NCI-H1694 treated with DMSO at 0.1 percent for 48 hours (cell line): Measurements from ENCODE around the gene BRD7.

Experiments used
- DNase-seq: peaks from one replicate; lab custom pipeline; 2025; lab: John Stamatoyannopoulos, UW

The BRD7 gene

GRCh38 chr16:50389900-50390299 is 21.1 kb upstream of the BRD7 start:
- no peak for DNase-seq

DNA sequence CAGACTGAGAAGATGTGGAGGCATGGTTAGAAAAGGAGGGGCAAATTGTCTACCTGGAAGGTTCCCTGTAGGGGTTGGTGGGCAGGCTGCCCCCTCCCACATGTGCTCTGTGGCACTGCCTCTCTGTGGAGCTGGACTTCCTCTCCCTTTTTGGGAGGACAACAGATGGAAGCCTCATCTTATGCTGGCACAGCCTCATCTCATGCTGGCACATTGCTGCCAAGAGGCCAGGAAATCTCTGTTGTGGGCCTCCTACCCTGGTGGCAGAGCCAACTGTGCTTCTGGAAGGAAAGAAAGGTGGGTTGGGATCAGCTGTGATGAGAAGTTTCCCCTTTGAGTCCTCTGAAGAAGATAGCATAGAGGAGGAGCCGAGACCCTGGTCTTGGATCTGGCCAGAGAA is 19.7 kb upstream of the BRD7 start:
- DNase-seq = peak; percentile 57

GRCh38 chr16:50386774-50387173 is 18.0 kb upstream of the BRD7 start:
- DNase-seq = peak; percentile 93

GRCh38 chr16:50386139-50386538 is 17.4 kb upstream of the BRD7 start:
- peak; percentile 37 for DNase-seq

GRCh38 chr16:50384500-50385135 is 15.8 kb upstream of the BRD7 start:
- DNase-seq = no peak

- DNase-seq = no peak
Observed at GRCh38 chr16:50381679-50382440, 13.1 kb upstream of the BRD7 start.

GRCh38 chr16:50378417-50378816 is 9.6 kb upstream of the BRD7 start:
- no peak for DNase-seq

DNA sequence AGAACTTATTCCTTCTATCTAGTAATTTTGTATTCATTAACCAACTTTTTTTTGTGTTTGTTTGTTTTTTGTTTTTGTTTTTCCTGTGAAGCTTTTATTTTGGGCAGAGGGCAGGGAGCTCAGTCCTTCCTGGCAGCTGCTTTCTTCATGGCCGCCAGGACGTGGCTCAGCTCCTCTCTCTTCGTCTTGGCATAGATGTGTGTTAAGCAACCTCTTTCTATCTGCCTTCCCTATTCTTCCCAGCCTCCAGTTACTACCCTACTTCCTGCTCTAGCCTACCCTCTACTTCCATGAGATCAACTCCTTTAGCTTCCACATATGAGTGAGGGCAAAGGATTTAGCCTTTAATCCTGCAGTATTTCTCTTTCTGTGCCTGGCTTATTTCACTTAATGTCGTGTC is 8.2 kb upstream of the BRD7 start:
- DNase-seq = no peak

DNA sequence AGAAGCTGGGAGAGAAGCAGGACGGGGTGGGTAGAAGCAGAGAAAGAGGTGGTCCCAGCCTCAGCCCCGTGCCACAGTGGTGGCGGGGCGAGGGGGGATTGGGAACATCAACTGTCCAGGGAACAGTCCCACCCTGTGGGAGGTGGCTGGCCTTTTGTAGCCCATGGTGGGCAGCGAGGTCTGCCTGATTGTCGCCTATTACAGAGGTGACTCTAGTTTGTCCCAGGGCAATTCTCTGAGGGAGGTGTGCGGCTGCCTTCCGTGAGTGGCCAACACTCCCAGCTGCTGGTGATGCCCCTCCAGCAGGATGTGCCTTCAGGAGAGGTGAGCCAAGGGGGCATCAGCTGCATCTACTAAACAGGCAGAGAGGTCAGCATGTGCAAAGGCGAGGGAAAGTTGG is 5.0 kb upstream of the BRD7 start:
- DNase-seq = no peak

- no peak for DNase-seq
Observed at GRCh38 chr16:50373345-50373701, 4.5 kb upstream of the BRD7 start.

GRCh38 chr16:50372611-50373344 is 4.0 kb upstream of the BRD7 start:
- DNase-seq = peak; percentile 46

DNA sequence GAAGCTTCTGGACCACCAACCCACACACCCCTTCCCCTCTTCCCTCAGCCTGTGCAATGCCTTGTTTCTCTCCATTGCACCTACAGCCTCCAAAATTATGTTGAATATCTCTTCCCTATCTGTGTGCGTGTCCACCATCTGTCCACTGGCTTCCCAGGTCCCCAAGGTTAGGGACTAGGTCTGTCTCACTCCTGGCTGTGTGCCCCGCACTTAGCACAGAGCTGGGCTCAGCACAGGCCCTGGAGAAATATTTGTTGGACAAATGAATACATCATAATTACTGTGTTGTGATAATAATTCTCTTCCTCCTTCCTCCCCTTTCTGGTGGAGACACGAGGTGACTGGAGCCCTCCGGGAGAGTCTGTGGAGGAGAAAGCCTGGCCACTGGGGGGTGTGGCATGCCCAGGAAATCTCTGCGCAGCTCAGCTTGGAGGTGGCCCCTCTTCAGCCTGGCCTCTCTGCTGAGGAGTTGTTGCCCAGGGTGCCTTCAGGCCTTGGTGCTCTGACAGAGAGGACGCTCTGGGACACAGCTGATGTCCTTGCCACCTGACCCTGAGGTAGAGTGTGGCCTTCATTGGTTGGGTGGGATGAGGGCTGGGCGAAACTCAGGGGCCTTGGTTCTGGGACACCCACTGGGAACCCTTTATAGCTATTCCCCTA is 3.3 kb upstream of the BRD7 start:
- no peak for DNase-seq

GRCh38 chr16:50371036-50371716 is 2.4 kb upstream of the BRD7 start:
- no peak for DNase-seq

DNA sequence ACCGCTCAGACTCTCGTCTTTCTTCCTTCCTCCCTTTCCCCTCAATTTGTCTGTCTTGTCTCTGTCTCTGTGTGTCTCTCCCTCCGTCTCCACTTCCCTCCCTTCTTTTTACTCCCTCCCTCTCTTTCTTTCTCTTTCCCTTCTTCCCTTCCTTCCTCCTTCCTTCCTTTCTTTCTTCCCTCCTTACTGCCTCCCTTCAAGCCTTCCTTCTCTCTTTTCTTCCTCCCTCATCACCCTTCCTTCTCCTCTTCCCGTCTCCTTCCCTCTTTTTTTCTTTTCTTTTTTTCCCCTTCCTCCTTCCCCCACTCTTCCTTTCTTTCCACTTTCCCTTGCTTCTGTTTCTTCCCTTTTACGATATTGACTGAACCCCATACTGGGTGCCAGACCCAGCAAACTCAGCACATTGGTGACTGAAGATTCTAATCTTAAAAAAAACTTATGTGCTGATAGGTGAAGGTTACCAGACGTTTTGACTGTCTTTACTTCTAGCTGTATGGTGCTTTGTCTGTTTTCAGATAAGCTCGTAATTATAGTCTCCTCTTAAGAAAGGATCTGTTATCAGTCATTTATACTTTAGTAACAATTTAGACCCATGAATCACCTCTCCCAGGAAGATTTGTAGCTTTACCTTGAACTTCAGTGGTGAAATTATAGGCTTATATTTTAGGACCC is 481 bp upstream of the BRD7 start:
- no peak for DNase-seq

GRCh38 chr16:50367777-50368409 is 895 bp downstream of the BRD7 start:
- no peak for DNase-seq

GRCh38 chr16:50365791-50366575 is 2.8 kb downstream of the BRD7 start:
- no peak for DNase-seq

DNA sequence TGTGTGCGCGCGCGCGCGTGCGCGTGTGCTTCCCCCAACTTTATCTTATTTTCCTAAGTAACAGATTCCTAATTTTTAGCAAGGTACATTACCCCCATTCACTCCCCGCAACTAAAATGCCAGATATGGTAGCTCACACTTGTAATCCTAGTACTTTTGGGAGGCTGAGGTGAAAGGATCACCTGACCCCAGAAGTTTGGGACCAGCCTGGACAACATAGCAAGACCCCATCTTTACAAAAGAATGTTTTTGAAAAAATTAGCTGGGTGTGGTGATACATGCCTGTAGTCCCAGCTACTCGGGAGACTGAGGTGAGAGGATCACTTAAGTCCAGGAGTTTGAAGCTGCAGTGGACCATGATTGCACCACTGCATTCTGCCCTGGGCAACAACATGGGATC is 5.1 kb downstream of the BRD7 start:
- no peak for DNase-seq

DNA sequence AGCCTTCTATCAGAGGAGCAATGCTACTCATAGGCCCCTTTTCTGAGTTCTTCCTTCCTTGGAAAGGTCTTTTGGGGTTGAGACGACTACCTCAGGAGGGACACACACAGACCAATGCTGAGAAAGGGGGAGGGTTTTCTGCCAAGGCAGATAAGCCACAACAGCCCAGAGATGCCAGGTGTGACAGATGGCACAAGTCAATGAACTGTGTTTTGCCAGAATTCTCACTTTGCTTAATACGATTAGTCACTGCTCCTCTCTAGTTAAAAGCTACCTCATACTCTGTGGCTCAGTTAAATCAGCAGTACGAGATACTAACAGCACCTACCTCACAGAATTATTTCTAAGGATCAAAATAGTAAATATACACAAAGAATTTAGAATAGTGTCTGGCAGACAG is 8.0 kb downstream of the BRD7 start:
- DNase-seq = peak; percentile 81

DNA sequence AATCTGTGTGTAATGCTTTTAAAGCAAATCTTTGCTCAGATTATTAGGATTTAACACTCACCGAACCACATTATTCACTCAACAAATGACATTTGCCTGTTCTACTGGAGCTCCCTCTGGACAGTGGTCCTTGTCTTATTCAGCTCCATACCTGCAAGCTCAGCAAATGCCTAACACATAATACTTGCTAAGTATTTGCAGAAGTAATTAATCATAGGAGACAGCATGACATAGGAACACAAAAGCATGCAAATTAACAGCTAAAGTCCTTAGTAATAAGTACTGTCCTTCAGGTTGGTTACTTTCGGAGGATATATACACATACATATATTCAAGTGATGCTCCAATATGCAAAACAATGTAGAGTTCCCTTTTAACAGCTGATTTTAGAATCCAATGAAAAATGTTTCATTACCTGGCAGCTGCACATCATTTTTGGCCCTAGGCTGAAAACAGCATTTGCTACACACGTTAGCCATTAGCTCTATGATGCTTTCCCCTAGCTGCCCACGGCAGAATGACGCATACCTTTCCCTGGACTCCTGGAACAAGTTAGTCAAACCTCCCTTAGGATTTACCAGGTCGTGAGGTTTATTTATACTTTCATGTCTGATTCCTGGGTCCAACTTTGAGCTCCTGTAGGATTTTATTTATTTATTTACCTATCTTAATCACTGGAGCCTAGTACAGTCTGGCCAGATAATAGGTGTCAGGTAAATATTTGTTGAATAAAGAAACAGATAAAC is 8.6 kb downstream of the BRD7 start:
- no peak for DNase-seq

GRCh38 chr16:50359626-50360025 is 9.2 kb downstream of the BRD7 start:
- DNase-seq = no peak
